ENCODE data around the gene GAL3ST2.
A peak's percentile ranks its signal among the peaks of the same experiment; 100 is the strongest.

Gene GAL3ST2

GRCh38 chr2:241767464-241768250 lies 9.0 kb upstream of the GAL3ST2 start:
- DNase-seq (ENCODE audit: extremely low spot score): no peak
- CTCF ChIA-PET: no interaction called here
- POLR2A ChIA-PET: no interaction called here
- TF ChIP-seq CTCF (IDR thresholded peaks at IDR 0.05; ENCODE audit: control extremely low read depth, extremely low read depth, low read depth, missing control alignments): no peak

DNA sequence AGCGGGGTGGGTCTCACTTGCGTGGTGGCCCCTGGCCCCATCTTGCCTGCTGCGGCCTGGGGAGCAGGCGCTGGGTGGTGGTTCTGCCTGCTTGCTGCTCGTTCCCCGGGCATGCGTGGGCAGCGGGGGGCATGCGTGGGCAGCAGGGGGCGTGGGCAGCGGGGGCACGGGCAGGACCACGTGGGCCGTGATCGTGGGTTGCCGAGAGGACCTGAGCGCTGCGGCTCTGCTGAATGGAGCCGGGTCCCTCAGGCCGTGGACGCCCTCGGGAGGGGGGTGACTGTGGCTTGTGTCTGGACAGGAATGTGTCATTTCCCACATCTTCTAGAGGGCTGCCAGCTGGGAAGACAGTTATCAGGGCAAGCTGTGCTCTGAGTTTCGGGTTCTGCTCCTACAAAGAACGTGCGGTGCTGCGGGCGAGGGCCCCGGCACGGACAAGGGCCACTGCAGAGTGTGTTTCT lies 8.3 kb upstream of the GAL3ST2 start:
- ChIA-PET CTCF (no interaction called here), POLR2A (no interaction called here)
- TF ChIP-seq CTCF (IDR thresholded peaks at IDR 0.05; ENCODE audit: control extremely low read depth, extremely low read depth, low read depth, missing control alignments): no peak
- DNase-seq (ENCODE audit: extremely low spot score): no peak

DNA sequence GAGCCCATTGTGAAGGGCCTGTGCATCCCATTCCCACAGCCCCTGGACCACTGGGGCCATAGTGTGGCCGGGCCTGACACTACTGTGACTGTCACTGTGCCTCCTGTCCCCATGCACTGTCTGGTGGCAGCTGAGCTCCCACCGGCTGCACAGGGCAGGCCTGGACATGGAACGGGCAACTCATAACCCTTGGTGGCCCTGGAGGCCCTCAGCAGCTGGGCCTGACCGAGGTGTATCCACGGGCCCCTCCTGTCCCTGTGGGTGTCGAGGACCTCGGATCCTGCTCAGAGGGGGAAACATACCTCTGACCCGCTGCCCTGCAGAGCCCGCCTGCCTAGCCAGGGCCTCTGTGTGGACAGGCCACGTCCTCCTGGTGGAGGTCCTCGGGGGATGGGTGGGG lies 7.8 kb upstream of the GAL3ST2 start:
- POLR2A ChIA-PET: no interaction called here

DNA sequence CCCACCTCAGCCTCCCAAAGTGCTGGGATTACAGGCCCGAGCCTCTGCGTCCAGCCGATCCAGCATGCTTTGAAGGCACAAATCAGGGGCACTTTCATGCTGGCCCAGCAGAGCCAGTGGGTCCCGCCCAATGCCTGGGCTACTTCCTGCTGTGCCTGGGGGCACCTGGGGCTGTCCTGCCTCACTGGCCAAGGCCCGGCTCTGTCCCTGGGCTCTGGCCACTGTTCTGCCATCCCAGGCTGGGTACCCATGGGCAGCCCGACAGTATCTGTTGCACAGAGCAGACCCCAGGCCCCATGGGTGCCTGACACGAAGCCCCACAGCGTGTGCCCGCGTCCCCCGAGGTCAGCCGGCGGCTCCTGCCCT lies 6.8 kb upstream of the GAL3ST2 start:
- no peak for TF ChIP-seq CTCF (IDR thresholded peaks at IDR 0.05; ENCODE audit: control extremely low read depth, extremely low read depth, low read depth, missing control alignments)
- POLR2A ChIA-PET: no interaction called here
- DNase-seq (ENCODE audit: extremely low spot score): no peak
- CTCF ChIA-PET: no interaction called here

More for the DNA sequence above, 7.8 kb upstream of the GAL3ST2 start:
- TF ChIP-seq CTCF (IDR thresholded peaks at IDR 0.05; ENCODE audit: control extremely low read depth, extremely low read depth, low read depth, missing control alignments): no peak
- CTCF ChIA-PET: no interaction called here
- peak; percentile 17 for DNase-seq (ENCODE audit: extremely low spot score)

- peak; percentile 15 for DNase-seq (ENCODE audit: extremely low spot score)
- ChIA-PET POLR2A (no interaction called here), CTCF (interaction anchor here (1.2 kb wide), 1 partner anchor 11 kb away, joined by 3 read pairs; no protein-coding TSS in a partner anchor)
- no peak for TF ChIP-seq CTCF (IDR thresholded peaks at IDR 0.05; ENCODE audit: control extremely low read depth, extremely low read depth, low read depth, missing control alignments)
Observed at GRCh38 chr2:241770185-241770935, 6.3 kb upstream of the GAL3ST2 start.

GRCh38 chr2:241770936-241771285 lies 5.7 kb upstream of the GAL3ST2 start:
- DNase-seq (ENCODE audit: extremely low spot score): no peak
- CTCF ChIA-PET: interaction anchor here (1.2 kb wide), 1 partner anchor 12 kb away, joined by 3 read pairs; no protein-coding TSS in a partner anchor
- POLR2A ChIA-PET: no interaction called here
- no peak for TF ChIP-seq CTCF (IDR thresholded peaks at IDR 0.05; ENCODE audit: control extremely low read depth, extremely low read depth, low read depth, missing control alignments)
